Esophagus muscularis mucosa (tissue), 4 donors: Measurements from ENCODE around the gene SPEF1. TPM values are rescaled to one million over a fixed set of nuclear protein-coding genes. Genes with fewer than 3 reads are reported as not detected.

Experiments used
- DNase-seq: peaks from one replicate; pipeline ENCODE4 v3.0.0-alpha.2; 2017; ENCODE audit errors: extremely low spot score
- H3K27ac ChIP-seq, 4 donors: fragments of 200-600 bp; sonication (generic); replicated peaks in 1 of 4; 1 replicate in 3 of 4; 2 replicates in 1 of 4; pipeline ENCODE4 v1.5.1; 2016 to 2019; ENCODE audit warnings: mild to moderate bottlenecking in 1 of 4
- H3K27me3 ChIP-seq, 4 donors: fragments of 200-600 bp; sonication (generic); one replicate each; pipeline versions ENCODE4 v1.5.1 to v1.6.0; 2016 to 2019
- H3K36me3 ChIP-seq, 4 donors: fragments of 200-600 bp; sonication (generic); one replicate each; pipeline ENCODE4 v1.5.1; 2016 to 2019
- H3K4me1 ChIP-seq, 4 donors: fragments of 200-600 bp; sonication (generic); one replicate each; pipeline ENCODE4 v1.5.1; 2016 to 2019
- H3K4me3 ChIP-seq, 4 donors: fragments of 200-600 bp; sonication (generic); 1 replicate in 2 of 4; 2 replicates in 2 of 4; pipeline ENCODE4 v1.5.1; 2016 to 2019; ENCODE audit warnings: mild to moderate bottlenecking in 4 of 4, moderate library complexity in 1 of 4
- H3K9me3 ChIP-seq, 4 donors: fragments of 200-600 bp; sonication (generic); 1 replicate in 3 of 4; 2 replicates in 1 of 4; pipeline ENCODE4 v1.5.1; 2016 to 2019
- CTCF ChIP-seq, 3 experiments: fragments of 200-600 bp in 2 of 3; fragments of 450-650 bp in 1 of 3; sonication (generic) in 2 of 3; IDR thresholded peaks; one replicate each; pipeline ENCODE4 v1.5.1; 2017 to 2019; ENCODE audit warnings: antibody characterized with exemption in 3 of 3, mild to moderate bottlenecking in 2 of 3, moderate library complexity in 1 of 3
- EP300 ChIP-seq: sonication (generic); formaldehyde crosslinking; IDR thresholded peaks from one replicate; pipeline ENCODE4 v1.6.1; 2017; ENCODE audit warnings: antibody characterized with exemption
- POLR2A ChIP-seq: fragments of 450-650 bp; IDR thresholded peaks from one replicate; pipeline ENCODE4 v1.6.1; 2017; ENCODE audit warnings: antibody characterized with exemption, moderate library complexity, mild to moderate bottlenecking, low read depth
- POLR2AphosphoS5 ChIP-seq, 2 donors: sonication (generic); formaldehyde crosslinking; IDR thresholded peaks; one replicate each; pipeline ENCODE4 v1.6.1; 2017; ENCODE audit warnings: antibody characterized with exemption in 2 of 2
- WGBS: methylation state at CpG from one replicate; pipeline ENCODE4 v1.1.5; 2018; 5-methylcytosine and 5-hydroxymethylcytosine counted together
- intact Hi-C: fragments of 100-400 bp; cut with DNase I; formaldehyde crosslinking; loops from one replicate; pipeline ENCODE4 v1.15.1; 2023
- total RNA-seq, 4 donors: library from RNA; depleted of rRNA; stranded (reverse); fragments of >200 nt; gene quantifications; one replicate each; pipeline versions ENCODE4 v1.1.0 to v1.2.1, GENCODE V29; 2016

Gene SPEF1
- total RNA-seq, 4 donors from 2014 or later: 0.50 TPM; not detected in 3

DNA sequence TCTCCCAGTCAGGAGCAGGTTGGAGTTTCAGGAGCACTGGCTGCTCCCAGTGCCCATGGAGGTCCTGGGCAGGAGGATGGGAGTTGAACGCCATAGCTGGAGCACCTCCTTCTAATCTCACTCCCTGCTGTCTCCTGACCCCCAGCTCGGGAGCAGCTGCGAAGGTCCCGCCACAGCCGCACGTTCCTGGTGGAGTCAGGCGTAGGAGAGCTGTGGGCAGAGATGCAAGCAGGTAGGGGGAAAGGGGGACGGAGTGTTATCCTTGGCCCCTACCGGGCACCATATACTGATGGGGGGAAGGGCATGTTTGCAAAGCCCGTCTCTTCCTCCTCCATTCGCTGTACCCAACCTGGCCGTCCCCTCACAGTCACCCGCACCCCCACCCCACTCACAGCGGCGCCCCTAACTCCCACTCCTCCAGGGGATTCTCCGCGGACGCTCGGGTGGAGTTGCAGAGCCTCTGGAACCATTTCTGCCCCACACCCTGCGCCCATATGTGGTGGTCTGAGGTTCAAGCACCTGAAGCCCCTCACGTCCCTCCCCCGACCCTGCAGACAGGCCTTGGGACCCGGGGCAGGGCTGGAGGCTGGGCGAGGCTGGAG is 32.1 kb downstream of the SPEF1 start:
- Histone ChIP-seq H3K27me3 (peaks cover 0 to 28% (median 0%) of the 10 kb centered on the region in 4 donors), H3K27ac (no peak overlapping the region), H3K4me3 (peak overlapping the region in 1 of 4 donors; percentile 14), H3K4me1 (peaks cover 37 to 54% (median 42%) of the 10 kb centered on the region in 4 donors), H3K9me3 (no peaks in the 10 kb centered on the region), H3K36me3 (peaks cover 0 to 78% (median 47%) of the 10 kb centered on the region in 4 donors)
- no peak for DNase-seq
- no peak for TF ChIP-seq POLR2A
- TF ChIP-seq POLR2AphosphoS5 (IDR thresholded peaks at IDR 0.05): no peak
- TF ChIP-seq CTCF (IDR thresholded peaks at IDR 0.05): no peak
- TF ChIP-seq EP300: no peak
- 88% methylated on average over 12 of the region's 24 CpGs for WGBS
- intact Hi-C loops: no loop called here

DNA sequence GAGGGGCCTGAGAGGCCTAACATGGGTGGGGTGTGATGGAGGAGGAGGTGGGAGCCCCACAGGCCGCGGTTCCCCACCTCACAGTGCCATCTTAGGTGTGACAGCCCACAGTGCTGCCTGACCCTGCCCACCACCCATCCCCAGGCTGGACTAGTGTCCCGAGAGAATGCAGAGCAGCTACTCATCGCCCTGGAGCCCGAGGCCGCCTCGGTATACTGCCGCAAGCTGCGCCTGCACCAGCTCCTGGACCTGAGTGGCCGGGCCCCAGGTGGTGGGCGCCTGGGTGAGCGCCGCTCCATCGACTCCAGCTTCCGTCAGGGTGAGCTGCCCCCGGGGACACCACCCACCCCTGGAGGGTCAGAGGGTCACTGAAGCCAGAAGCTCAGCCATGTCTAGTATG is 33.2 kb downstream of the SPEF1 start:
- H3K27ac ChIP-seq: no peak overlapping the region
- TF ChIP-seq CTCF (IDR thresholded peaks at IDR 0.05): no peak
- TF ChIP-seq POLR2AphosphoS5 (IDR thresholded peaks at IDR 0.05): no peak
- no peak for TF ChIP-seq POLR2A
- H3K9me3 ChIP-seq: no peaks in the 10 kb centered on the region
- peaks cover 0 to 28% (median 0%) of the 10 kb centered on the region in 4 donors for H3K27me3 ChIP-seq
- WGBS: 100% methylated on average over 4 of the region's 16 CpGs
- DNase-seq: no peak
- peaks cover 31 to 44% (median 33%) of the 10 kb centered on the region in 4 donors for H3K4me1 ChIP-seq
- H3K4me3 ChIP-seq: no peak overlapping the region
- intact Hi-C loops: no loop called here
- H3K36me3 ChIP-seq: peaks cover 0 to 90% (median 42%) of the 10 kb centered on the region in 4 donors

GRCh38 chr20:3747471-3747870 is 33.8 kb downstream of the SPEF1 start:
- TF ChIP-seq EP300 (no peak), POLR2AphosphoS5 (IDR thresholded peaks at IDR 0.05) (no peak), CTCF (IDR thresholded peaks at IDR 0.05) (no peak), POLR2A (no peak)
- 81% methylated on average over 2 of the region's 2 CpGs for WGBS

DNA sequence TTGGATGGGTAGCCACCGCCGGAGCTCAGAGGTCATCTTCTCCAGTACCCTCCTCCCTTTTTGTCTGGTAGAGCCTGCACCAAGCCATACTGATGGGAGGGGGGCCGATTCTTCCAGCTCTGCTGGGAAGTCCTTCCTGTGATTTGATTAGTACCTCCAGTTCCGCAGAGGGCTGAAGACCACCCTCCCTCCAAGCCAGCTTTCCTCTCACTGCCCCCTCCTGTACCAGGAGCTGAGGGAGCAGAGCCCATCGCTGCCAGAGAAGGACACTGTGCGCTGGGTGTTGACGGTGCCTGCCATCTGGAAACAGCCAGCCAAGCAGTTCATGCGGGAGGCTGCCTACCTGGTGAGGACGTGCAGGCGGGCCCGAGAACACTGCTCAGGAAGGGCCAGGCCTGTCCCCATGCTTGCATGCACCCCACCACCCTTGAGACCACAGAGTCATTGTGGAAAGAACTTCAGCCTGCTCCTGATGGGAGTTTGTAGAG is 35.5 kb downstream of the SPEF1 start:
- Histone ChIP-seq H3K4me3 (no peak overlapping the region), H3K27me3 (peaks cover 0 to 28% (median 0%) of the 10 kb centered on the region in 4 donors)

More at GRCh38 chr20:3747471-3747870, 33.8 kb downstream of the SPEF1 start:
- H3K4me1 ChIP-seq: peaks cover 25 to 38% (median 27%) of the 10 kb centered on the region in 4 donors
- H3K9me3 ChIP-seq: no peaks in the 10 kb centered on the region
- intact Hi-C loops: no loop called here
- no peak overlapping the region for H3K27ac ChIP-seq
- peaks cover 0 to 91% (median 41%) of the 10 kb centered on the region in 4 donors for H3K36me3 ChIP-seq
- peaks cover 0 to 28% (median 0%) of the 10 kb centered on the region in 4 donors for H3K27me3 ChIP-seq
- no peak overlapping the region for H3K4me3 ChIP-seq
- DNase-seq: no peak

GRCh38 chr20:3744806-3745685 is 36.2 kb downstream of the SPEF1 start:
- TF ChIP-seq EP300 (no peak), CTCF (IDR thresholded peaks at IDR 0.05) (no peak), POLR2AphosphoS5 (IDR thresholded peaks at IDR 0.05) (no peak), POLR2A (no peak)
- peaks cover 24 to 28% (median 25%) of the 10 kb centered on the region in 4 donors for H3K4me1 ChIP-seq
- H3K27me3 ChIP-seq: peaks cover 0 to 25% (median 0%) of the 10 kb centered on the region in 4 donors
- peak overlapping the region in 1 of 4 donors; percentile 28 for H3K4me3 ChIP-seq
- DNase-seq: no peak
- peaks cover 0 to 90% (median 18%) of the 10 kb centered on the region in 4 donors for H3K36me3 ChIP-seq
- 53% methylated on average over 38 of the region's 45 CpGs for WGBS
- no peaks in the 10 kb centered on the region for H3K9me3 ChIP-seq
- peak overlapping the region in 2 of 4 donors; percentile 20 to 36 for H3K27ac ChIP-seq
- intact Hi-C loops: no loop called here

More for the DNA sequence above, 35.5 kb downstream of the SPEF1 start:
- no peak for DNase-seq
- WGBS: 65% methylated on average over 3 of the region's 11 CpGs
- no peak overlapping the region for H3K27ac ChIP-seq
- TF ChIP-seq POLR2AphosphoS5 (IDR thresholded peaks at IDR 0.05): no peak
- TF ChIP-seq EP300: no peak
- TF ChIP-seq POLR2A: no peak
- no peaks in the 10 kb centered on the region for H3K9me3 ChIP-seq
- peaks cover 17 to 25% (median 21%) of the 10 kb centered on the region in 4 donors for H3K4me1 ChIP-seq
- peaks cover 0 to 90% (median 25%) of the 10 kb centered on the region in 4 donors for H3K36me3 ChIP-seq
- intact Hi-C loops: no loop called here
